ELF-1 (cell line): Measurements from ENCODE around the gene MACROD2.

Experiments
- DNase-seq: peaks from one replicate; pipeline ENCODE4 v3.0.0-alpha.2; 2016; ENCODE audit warnings: low read depth, low spot score

The MACROD2 gene

DNA sequence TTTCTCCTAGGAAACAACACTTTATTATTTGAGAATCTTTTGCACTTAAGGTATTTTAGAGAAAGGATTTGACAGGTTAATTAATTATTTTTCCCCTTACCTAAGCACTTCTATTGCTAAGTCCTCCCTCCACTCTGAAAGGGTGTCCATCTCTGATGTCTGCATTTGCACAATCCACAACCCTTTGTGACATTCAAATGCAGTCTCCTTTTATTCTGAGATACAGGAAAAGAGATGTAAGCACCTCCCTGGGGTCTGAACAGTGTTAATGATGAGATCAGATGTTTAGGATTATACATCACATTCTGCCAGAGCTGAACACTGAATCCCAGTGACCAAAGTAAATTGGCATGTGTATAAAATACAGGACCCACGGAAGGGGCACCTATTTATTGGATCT, 1206.3 kb downstream of the MACROD2 start:
- no peak for DNase-seq

DNA sequence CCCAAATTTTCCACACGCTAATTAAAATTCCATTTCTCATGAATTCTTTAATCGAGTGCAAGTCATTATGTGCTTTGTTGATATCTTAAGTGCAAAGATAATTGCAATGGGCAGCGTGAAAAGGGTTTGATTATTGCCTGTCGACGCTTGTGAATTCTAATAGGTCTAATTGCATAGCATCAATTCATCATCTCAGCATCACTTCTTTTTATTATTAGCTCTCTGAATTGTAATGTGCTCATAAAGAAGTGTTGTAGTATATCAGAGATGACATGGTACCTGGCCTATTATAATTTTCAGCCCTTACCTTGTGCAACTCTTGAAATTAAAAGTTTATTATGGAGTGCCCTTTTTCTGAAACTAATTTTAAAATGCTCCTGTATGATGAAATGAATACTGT, 1208.9 kb downstream of the MACROD2 start:
- DNase-seq = no peak

DNA sequence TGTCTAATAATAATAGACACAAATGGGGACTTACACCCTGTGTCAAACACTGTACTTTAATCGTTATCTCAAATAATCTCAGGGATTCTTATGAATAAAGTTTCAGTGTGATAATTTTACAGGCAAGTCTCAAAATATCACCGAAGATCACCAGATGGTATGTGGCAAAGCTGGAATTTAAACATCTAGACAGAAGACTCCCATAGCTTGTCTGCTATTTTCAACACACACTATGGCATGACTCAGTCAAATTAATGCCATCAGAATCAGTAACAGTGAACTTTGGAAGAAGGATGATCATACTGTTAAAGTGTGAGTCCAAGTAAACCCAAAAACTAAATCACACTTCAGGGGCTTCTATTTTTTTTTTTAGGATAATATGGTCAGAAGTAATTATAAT, 1209.7 kb downstream of the MACROD2 start:
- DNase-seq = no peak

DNA sequence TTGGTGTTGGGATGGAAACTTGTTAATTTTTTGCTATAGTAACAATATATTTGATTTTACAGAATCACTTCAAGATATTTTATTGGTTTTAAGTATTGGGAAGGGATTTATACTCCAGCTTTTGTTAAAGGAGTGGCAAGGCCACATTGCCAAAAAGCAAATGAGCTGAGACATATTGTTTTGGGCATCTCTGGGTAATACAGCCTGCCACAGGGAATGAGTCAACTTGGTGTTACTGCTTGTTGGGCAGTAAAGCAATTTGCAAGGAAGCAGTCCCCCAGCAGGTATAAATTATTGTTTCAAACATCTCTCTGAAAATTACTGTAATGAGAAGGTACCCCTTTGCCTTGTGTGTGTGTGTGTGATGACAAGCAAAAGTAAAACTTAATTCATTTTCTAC, 1210.4 kb downstream of the MACROD2 start:
- no peak for DNase-seq

DNA sequence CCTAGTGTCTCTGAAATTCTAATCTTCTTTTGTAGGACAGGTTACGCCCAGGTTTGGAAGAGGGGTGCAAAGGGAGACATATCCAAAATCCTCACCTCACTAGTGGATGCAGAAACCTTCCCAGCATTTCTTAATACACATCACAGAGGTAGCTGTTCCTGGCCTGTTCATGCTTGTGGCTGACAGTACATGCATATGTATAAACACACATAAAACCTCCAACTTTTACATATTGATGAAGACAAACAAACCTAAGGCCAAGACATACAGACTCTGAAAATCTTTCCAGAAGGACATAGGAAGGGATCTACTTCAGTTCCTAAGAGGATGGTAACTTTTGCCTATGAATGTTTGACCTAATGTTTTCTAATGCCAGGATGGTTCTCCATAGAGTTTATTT, 1214.2 kb downstream of the MACROD2 start:
- DNase-seq = no peak

DNA sequence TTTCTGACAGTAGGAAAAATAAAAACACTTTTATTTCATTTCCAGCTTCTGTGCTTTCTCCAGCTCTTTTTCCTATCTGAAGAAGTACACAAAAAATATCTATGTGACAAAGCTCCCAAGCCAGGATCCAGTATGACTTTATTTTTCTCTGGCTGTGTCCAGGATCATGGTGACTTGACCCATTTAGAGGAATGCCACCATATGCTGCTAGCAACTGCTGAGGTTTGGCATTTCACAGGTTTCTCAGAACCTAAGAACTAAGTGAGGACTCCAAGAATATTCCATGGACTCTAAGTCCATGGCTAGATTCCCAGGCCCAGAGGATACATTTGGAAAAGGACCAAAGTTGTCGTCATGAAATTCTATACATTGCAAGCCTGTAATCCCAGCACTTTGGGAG, 1218.7 kb downstream of the MACROD2 start:
- no peak for DNase-seq

- DNase-seq = no peak
These were observed 1224.8 kb downstream of the MACROD2 start for GRCh38 chr20:15220009-15220656.

GRCh38 chr20:15220778-15221565, 1225.7 kb downstream of the MACROD2 start:
- DNase-seq = no peak

DNA sequence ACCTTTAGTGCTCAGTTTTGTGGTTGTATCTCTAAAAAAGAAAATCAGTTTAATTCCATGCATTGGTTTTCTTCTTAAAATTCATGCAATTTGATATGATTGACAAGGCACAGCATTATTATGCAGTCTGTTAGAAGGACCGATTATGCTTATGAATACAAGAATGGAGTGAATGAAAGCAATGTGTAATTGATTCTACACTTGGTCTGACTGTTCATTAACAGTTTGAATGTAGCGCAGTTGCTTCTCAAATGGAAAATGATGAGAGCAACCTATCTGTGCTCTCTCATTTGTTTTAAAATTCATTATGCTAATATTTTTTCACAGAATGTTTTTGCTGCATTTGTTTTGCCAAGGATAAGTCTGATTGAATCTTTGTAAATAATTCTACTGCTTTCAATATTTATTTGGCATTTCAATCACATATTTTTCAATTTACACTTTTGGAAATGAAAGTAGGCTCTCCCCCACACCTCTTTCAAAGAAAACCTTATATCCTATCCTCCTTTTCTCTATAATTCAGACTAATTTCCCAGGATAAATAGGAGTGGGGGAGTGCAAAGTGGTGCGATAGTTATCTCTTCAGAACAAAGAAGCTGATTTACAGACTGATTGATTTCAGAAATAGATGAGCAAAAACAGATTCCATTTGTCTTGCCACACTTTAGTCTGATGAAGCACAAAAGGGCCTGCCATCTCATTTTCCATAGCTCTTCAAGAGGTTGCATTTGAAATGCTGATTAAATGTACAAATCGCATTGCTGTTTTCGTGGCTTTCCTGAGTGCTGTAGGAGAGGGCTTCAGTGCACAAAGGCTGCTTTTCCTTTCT, 1227.4 kb downstream of the MACROD2 start:
- no peak for DNase-seq

DNA sequence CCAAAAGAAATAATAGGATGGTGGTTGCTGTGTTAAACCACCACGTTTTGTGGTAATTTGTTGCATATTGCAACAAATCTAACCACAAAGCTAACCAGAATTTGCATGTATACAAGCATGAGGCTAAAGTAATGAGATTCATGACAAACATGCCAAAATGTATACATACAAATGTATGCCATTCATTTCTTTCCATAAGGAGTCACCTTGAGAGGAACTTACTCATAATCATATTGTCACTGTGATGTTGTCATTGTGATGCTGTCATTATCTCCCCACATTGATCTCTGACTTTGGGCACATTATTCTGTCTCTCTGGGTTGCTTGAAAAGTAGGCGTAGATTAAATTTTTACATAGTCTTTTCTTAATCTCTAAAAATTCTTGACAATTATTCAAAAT, 1228.9 kb downstream of the MACROD2 start:
- no peak for DNase-seq

GRCh38 chr20:15227102-15227501, 1231.8 kb downstream of the MACROD2 start:
- no peak for DNase-seq

DNA sequence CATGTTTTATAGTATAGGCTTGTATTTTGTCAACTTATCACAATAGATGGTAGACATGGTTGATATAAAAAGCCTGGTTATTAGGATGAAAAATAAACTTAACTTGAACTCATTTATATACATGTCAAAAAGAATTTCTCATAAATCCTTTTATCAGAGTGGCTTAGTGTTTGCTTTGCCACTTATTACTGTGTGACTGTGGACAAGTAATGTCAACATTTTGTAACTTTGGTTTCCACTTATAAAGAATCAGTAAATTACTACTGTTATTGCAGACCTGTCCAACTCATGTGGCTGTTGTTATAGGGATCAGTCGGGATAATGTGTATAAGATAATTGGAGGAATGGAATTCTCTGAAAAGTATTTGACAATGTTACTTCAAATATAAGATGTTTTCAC, 1236.9 kb downstream of the MACROD2 start:
- DNase-seq = no peak

DNA sequence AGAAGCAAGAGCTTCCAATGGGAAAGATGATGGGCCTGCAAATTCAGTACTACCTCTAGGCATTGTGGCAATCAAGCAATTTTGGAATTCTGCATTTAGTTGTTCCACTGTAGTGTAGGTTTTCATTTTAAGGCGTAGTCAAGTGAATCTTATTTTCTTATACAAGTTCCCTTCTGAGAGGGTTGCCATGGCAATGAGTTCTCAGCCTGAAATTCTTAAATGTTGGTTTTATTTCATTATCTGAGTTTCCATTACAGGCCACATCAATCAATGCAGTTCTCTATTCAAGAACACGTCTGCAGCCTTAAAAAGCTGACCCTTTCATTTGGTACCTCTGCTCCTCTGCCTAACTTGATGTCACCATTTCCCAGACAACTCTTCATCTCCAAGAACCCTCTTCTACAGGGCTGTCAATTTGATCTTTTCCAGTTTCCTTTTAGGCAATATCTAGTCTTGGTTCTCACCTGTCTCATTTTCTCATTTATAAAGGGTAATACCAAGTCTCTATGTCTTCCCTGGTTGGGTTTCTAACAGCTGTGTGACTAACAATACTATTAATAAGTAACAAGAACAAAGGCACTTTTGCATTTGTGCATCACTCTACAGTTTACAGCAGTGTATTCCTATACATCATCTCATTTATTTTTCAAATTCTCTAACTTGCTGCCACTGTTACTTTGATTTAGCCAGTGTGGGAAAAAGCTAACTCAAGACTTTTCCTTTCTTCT, 1240.3 kb downstream of the MACROD2 start:
- no peak for DNase-seq

DNA sequence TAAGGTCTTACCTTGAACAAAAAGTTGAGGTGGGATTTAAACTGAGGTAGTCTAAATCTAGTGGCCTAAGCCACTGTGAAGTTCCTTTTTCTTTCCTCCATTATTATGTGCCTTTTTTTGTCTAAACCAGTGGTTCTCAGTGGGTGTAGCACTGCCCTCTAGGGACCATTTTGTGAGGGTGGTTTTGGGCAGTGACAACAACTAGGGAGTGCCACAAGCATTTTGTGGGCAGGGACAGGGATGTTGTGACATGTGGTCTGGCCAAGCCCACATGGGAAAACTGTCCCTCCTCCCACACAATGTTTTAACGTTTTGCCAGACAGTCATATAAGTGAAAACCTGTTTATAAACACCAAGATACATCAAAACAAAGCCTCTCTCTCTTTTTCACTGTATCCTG, 1241.5 kb downstream of the MACROD2 start:
- DNase-seq = peak; percentile 73

DNA sequence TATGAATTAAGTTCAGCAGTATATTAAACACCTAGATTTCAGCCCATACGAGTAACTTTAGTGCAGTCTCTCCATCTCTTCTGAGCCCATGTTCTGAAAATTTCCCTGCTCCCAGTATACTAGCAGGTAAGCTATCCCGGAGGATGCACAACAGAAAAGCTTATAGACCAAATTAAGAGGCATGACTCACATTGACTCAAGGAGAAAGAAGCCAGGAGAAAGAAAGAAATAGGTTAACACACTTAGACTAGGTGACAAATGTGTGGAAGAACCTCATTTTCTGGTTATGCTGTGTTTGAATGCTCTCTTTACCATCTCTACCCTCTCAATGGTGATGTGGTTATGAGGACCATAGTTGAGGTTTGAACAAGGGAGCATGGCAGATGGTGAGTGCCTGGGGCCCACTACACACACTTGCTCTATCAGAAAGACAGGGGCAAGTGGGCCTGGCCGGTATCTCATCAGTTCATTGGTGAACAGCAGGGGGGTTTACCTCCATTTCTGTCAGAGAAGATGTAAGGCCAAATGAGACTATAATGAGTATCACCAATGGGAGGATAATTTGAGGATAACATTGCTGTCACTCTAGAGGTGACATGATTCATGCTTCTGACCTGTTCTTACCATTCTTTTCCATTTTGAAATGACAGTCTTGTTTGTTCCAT, 1244.4 kb downstream of the MACROD2 start:
- DNase-seq = no peak

DNA sequence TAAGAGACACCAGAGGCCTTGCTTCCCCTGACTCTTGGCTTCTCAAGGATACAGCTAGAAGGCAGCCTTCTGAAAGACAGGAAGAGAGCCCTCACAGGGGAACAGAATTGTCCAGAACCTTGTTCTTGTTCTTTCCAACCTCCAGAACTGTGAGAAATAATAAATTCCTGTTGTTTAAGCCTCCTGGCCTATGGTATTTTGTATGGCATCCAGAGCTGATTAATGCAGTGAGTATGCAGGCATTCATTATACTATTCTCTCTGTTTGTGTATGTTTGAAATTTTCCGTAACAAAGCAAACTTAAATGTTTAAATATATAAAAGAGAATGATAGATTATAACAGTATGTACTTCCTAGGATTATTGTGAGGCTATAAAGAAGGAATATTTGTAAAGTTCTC, 1245.5 kb downstream of the MACROD2 start:
- DNase-seq = no peak

DNA sequence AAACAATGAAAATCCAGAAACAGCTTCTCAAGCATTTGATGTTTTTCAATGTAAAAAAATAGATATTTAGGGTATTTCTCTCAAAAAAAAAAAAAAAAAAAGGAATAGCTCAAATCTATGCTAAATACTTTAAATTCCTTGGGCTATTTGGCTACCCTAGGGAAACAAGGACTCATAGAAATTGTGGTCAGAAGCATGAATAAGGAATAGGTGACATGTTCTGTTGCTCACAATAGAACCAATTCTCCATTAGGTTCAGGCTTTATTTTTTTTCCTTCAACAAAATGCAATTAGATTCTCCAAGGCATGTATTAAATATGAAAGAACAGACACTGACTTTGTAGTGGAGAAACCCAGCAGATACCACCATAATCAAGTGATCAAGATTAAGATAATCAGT, 1246.4 kb downstream of the MACROD2 start:
- no peak for DNase-seq

- no peak for DNase-seq
These were observed 1247.5 kb downstream of the MACROD2 start for GRCh38 chr20:15242773-15243172.

GRCh38 chr20:15245896-15246295, 1250.6 kb downstream of the MACROD2 start:
- DNase-seq = no peak

- DNase-seq = peak; percentile 25
These were observed 1253.5 kb downstream of the MACROD2 start for GRCh38 chr20:15248618-15249395.

GRCh38 chr20:15251171-15251570, 1255.9 kb downstream of the MACROD2 start:
- DNase-seq = no peak
